CD4-positive, CD25-positive, alpha-beta regulatory T cell (primary cell): ENCODE data around the gene ERP27. TPM values are rescaled to one million over a fixed set of nuclear protein-coding genes. Genes with fewer than 3 reads are reported as not detected.
A peak's percentile ranks its signal among the peaks of the same experiment; 100 is the strongest.

ENCODE experiments used
- ATAC-seq, 2 donors: fragments of 150-1000 bp; cut with Tn5 transposase; one replicate each; pipeline ENCODE4 v1.10.0; 2021; ENCODE audit warnings: low read depth in 2 of 2, moderate number of reproducible peaks in 2 of 2, moderate library complexity in 1 of 2
- DNase-seq, 3 donors: peaks; one replicate each; pipeline versions ENCODE4 v3.0.0 to v3.0.0-alpha.2; 2012 to 2022; ENCODE audit warnings: mixed read lengths in 1 of 3
- H3K27ac ChIP-seq: one replicate; pipeline ENCODE4 v1.7.0; 2013; ENCODE audit warnings: mild to moderate bottlenecking, low read length; ENCODE audit not compliant: insufficient read depth, poor library complexity, severe bottlenecking
- H3K27me3 ChIP-seq: one replicate; pipeline ENCODE4 v1.7.0; 2013; ENCODE audit warnings: low read length; ENCODE audit not compliant: control insufficient read depth, insufficient read depth
- H3K36me3 ChIP-seq: one replicate; pipeline ENCODE4 v1.7.0; 2013; ENCODE audit warnings: mild to moderate bottlenecking, low read length, moderate library complexity; ENCODE audit not compliant: control insufficient read depth, insufficient read depth
- H3K4me1 ChIP-seq: 2 replicates; pipeline ENCODE4 v1.7.0; 2013; ENCODE audit warnings: mild to moderate bottlenecking, low read length; ENCODE audit not compliant: insufficient read depth, control insufficient read depth, poor library complexity, severe bottlenecking
- H3K4me3 ChIP-seq: one replicate; pipeline ENCODE4 v1.7.0; 2013; ENCODE audit warnings: low read depth, mild to moderate bottlenecking, low read length, moderate library complexity
- H3K9me3 ChIP-seq, 2 experiments: 1 replicate in 1 of 2; 2 replicates in 1 of 2; pipeline ENCODE4 v1.7.0; 2013; ENCODE audit warnings: low read length in 2 of 2, mild to moderate bottlenecking in 1 of 2, moderate library complexity in 1 of 2; ENCODE audit not compliant: control insufficient read depth in 2 of 2
- H3K27ac Mint-ChIP-seq, 3 donors: one replicate each; pipeline ENCODE4 v1.8.0; 2020 to 2022; ENCODE audit warnings: mild to moderate bottlenecking in 3 of 3, mixed read lengths in 3 of 3, moderate library complexity in 2 of 3
- H3K27me3 Mint-ChIP-seq: one replicate; pipeline ENCODE4 v1.8.0; 2022; ENCODE audit warnings: mild to moderate bottlenecking, mixed read lengths
- H3K36me3 Mint-ChIP-seq: one replicate; pipeline ENCODE4 v1.8.0; 2020; ENCODE audit warnings: mixed read lengths
- H3K4me1 Mint-ChIP-seq, 4 donors: one replicate each; pipeline ENCODE4 v1.8.0; 2020 to 2022; ENCODE audit warnings: mixed read lengths in 4 of 4, mild to moderate bottlenecking in 1 of 4
- H3K4me3 Mint-ChIP-seq, 4 donors: one replicate each; pipeline ENCODE4 v1.8.0; 2020 to 2022; ENCODE audit warnings: mild to moderate bottlenecking in 4 of 4, mixed read lengths in 4 of 4, moderate library complexity in 3 of 4
- H3K9me3 Mint-ChIP-seq, 7 donors: one replicate each; pipeline ENCODE4 v1.8.0; 2020 to 2022; ENCODE audit warnings: mixed read lengths in 7 of 7, mild to moderate bottlenecking in 3 of 7, moderate library complexity in 2 of 7
- polyA plus RNA-seq, 4 donors: library from polyadenylated mRNA; unstranded; fragments of 300-500 nt; fragmentation: Illumina TruSeq; gene quantifications; one replicate each; pipeline ENCODE4 v1.2.3, GENCODE V29; 2021
- total RNA-seq: library from RNA; stranded (reverse); gene quantifications from one replicate; pipeline ENCODE4 v1.2.3, GENCODE V29; 2022

ERP27 gene
- total and polyA plus RNA-seq, 5 donors from 2014 or later, result 5.3 to 25.4 (median 6.3) TPM

GRCh38 chr12:14874882-14875281 lies 63.5 kb downstream of the ERP27 start:
- ATAC-seq, result no peak
- Histone ChIP-seq H3K27ac (no peak overlapping the region), H3K36me3 (no peaks in the 10 kb centered on the region), H3K4me1 (no peaks in the 10 kb centered on the region), H3K27me3 (no peaks in the 10 kb centered on the region), H3K4me3 (no peak overlapping the region), H3K9me3 (no peaks in the 10 kb centered on the region)
- Mint-ChIP-seq H3K4me3 (no peak overlapping the region), H3K27me3 (peaks cover 9% of the 10 kb centered on the region), H3K27ac (no peak overlapping the region), H3K4me1 (peaks cover 0 to 6% (median 5%) of the 10 kb centered on the region in 4 donors), H3K36me3 (no peaks in the 10 kb centered on the region), H3K9me3 (peaks cover 0 to 7% (median 3%) of the 10 kb centered on the region in 7 donors)
- no peak for DNase-seq

- Mint-ChIP-seq H3K4me3 (no peak overlapping the region), H3K36me3 (no peaks in the 10 kb centered on the region), H3K9me3 (peaks cover 0 to 5% (median 0%) of the 10 kb centered on the region in 7 donors), H3K27me3 (peaks cover 9% of the 10 kb centered on the region), H3K27ac (no peak overlapping the region), H3K4me1 (peaks cover 0 to 5% (median 2%) of the 10 kb centered on the region in 4 donors)
- no peak for DNase-seq
- Histone ChIP-seq H3K4me1 (no peaks in the 10 kb centered on the region), H3K27ac (no peak overlapping the region), H3K27me3 (no peaks in the 10 kb centered on the region), H3K4me3 (no peak overlapping the region), H3K9me3 (no peaks in the 10 kb centered on the region), H3K36me3 (no peaks in the 10 kb centered on the region)
- ATAC-seq, result no peak
These were observed 64.7 kb downstream of the ERP27 start for GRCh38 chr12:14873440-14874185.

GRCh38 chr12:14871886-14872285 lies 66.5 kb downstream of the ERP27 start:
- DNase-seq (no peak), ATAC-seq (no peak)
- no peaks in the 10 kb centered on the region for H3K9me3 ChIP-seq
- Mint-ChIP-seq H3K27me3 (peaks cover 9% of the 10 kb centered on the region), H3K4me3 (no peak overlapping the region), H3K36me3 (no peaks in the 10 kb centered on the region), H3K9me3 (peaks cover 0 to 8% (median 5%) of the 10 kb centered on the region in 7 donors), H3K27ac (no peak overlapping the region), H3K4me1 (peaks cover 0 to 8% (median 2%) of the 10 kb centered on the region in 4 donors)
- no peaks in the 10 kb centered on the region for H3K4me1 ChIP-seq
- H3K27ac ChIP-seq, result no peak overlapping the region
- H3K27me3 ChIP-seq, result no peaks in the 10 kb centered on the region
- H3K4me3 ChIP-seq, result no peak overlapping the region
- no peaks in the 10 kb centered on the region for H3K36me3 ChIP-seq

GRCh38 chr12:14871247-14871646 lies 67.1 kb downstream of the ERP27 start:
- ATAC-seq (no peak), DNase-seq (no peak)
- Mint-ChIP-seq H3K27ac (peak overlapping the region in 1 of 3 donors; percentile 21), H3K4me3 (no peak overlapping the region), H3K9me3 (peaks cover 0 to 8% (median 5%) of the 10 kb centered on the region in 7 donors), H3K27me3 (peaks cover 9% of the 10 kb centered on the region), H3K36me3 (no peaks in the 10 kb centered on the region), H3K4me1 (peaks cover 0 to 8% (median 2%) of the 10 kb centered on the region in 4 donors)
- Histone ChIP-seq H3K27ac (no peak overlapping the region), H3K27me3 (no peaks in the 10 kb centered on the region), H3K4me1 (no peaks in the 10 kb centered on the region), H3K36me3 (no peaks in the 10 kb centered on the region), H3K9me3 (no peaks in the 10 kb centered on the region), H3K4me3 (no peak overlapping the region)

- Histone ChIP-seq H3K36me3 (no peaks in the 10 kb centered on the region), H3K4me1 (no peaks in the 10 kb centered on the region), H3K27ac (no peak overlapping the region), H3K9me3 (no peaks in the 10 kb centered on the region), H3K4me3 (no peak overlapping the region), H3K27me3 (no peaks in the 10 kb centered on the region)
- Mint-ChIP-seq H3K36me3 (no peaks in the 10 kb centered on the region), H3K27me3 (peaks cover 9% of the 10 kb centered on the region), H3K9me3 (peaks cover 0 to 13% (median 7%) of the 10 kb centered on the region in 7 donors), H3K4me3 (no peak overlapping the region), H3K4me1 (peaks cover 0 to 8% (median 2%) of the 10 kb centered on the region in 4 donors), H3K27ac (no peak overlapping the region)
- ATAC-seq, result no peak
- no peak for DNase-seq
These were observed 69.3 kb downstream of the ERP27 start for GRCh38 chr12:14868916-14869506.

Other genes starting within 250 kb of the ERP27 start
- not detected for gene GUCY2C, start 241.9 kb downstream of the ERP27 start, total RNA-seq
- not detected for gene GUCY2C, start 241.9 kb downstream of the ERP27 start, polyA plus RNA-seq
- 119 TPM for gene WBP11, start 135.1 kb downstream of the ERP27 start, total RNA-seq
- gene WBP11, start 135.1 kb downstream of the ERP27 start, polyA plus RNA-seq, result 10 to 100 TPM; 50.7 to 61.0 (median 56.0) TPM
- gene C12orf60, start 134.9 kb downstream of the ERP27 start, total RNA-seq, result 0.54 TPM
- 1 to 10 TPM; 1.4 to 2.8 (median 1.7) TPM for gene C12orf60, start 134.9 kb downstream of the ERP27 start, polyA plus RNA-seq
- not detected for gene SMCO3, start 124.4 kb downstream of the ERP27 start, total RNA-seq
- under 1 TPM in 2 of 4 donors, not detected in 2; 0.08 to 0.09 TPM for gene SMCO3, start 124.4 kb downstream of the ERP27 start, polyA plus RNA-seq
- not detected for gene ART4, start 95.0 kb downstream of the ERP27 start, total RNA-seq
- gene ART4, start 95.0 kb downstream of the ERP27 start, polyA plus RNA-seq, result not detected
- 2.6 TPM for gene MGP, start 52.7 kb downstream of the ERP27 start, total RNA-seq
- under 1 TPM in 2 of 4 donors, not detected in 2; 0.59 to 0.64 TPM for gene MGP, start 52.7 kb downstream of the ERP27 start, polyA plus RNA-seq
- gene ARHGDIB, start 23.1 kb upstream of the ERP27 start, total RNA-seq, result 1,263 TPM
- gene ARHGDIB, start 23.1 kb upstream of the ERP27 start, polyA plus RNA-seq, result 1,000 to 10,000 TPM; 3,550 to 4,641 (median 3,982) TPM
- not detected for gene PDE6H, start 34.5 kb upstream of the ERP27 start, total RNA-seq
- not detected for gene PDE6H, start 34.5 kb upstream of the ERP27 start, polyA plus RNA-seq